Keratinocyte (primary cell): ENCODE results near the gene PRR36. TPM values are rescaled to one million over a fixed set of nuclear protein-coding genes. Genes with fewer than 3 reads are reported as not detected.
A peak's percentile ranks its signal among the peaks of the same experiment; 100 is the strongest.

Experiments used
- DNase-seq: peaks from one replicate; pipeline ENCODE4 v3.0.0-alpha.2; 2011; ENCODE audit warnings: low read depth, missing footprints, low spot score
- FAIRE-seq: peaks from 2 replicates; lab custom pipeline; 2011; peaks lifted over from hg19 to GRCh38; lab: Jason Lieb, UNC
- H2AFZ ChIP-seq: 2 replicates; pipeline ENCODE4 v1.6.0; 2012; ENCODE audit warnings: low read length, control low read depth, inconsistent platforms; ENCODE audit not compliant: control insufficient read depth
- H3K27ac ChIP-seq: 2 replicates; pipeline ENCODE4 v1.5.1; 2011; ENCODE audit warnings: low read length; ENCODE audit not compliant: control insufficient read depth, insufficient read depth
- H3K27me3 ChIP-seq: 3 replicates; pipeline ENCODE4 v1.6.0; 2011; ENCODE audit warnings: low read length; ENCODE audit not compliant: control insufficient read depth, insufficient read depth; ENCODE audit errors: extremely low read depth
- H3K36me3 ChIP-seq, 2 experiments: 2 replicates in 1 of 2; 3 replicates in 1 of 2; pipeline ENCODE4 v1.5.1; 2011; ENCODE audit warnings: low read length in 2 of 2, mild to moderate bottlenecking in 1 of 2; ENCODE audit not compliant: control insufficient read depth in 2 of 2, insufficient read depth in 2 of 2; ENCODE audit errors: extremely low read depth in 1 of 2
- H3K4me1 ChIP-seq: 3 replicates; pipeline ENCODE4 v1.5.1; 2011; ENCODE audit warnings: low read length; ENCODE audit not compliant: control insufficient read depth, insufficient read depth; ENCODE audit errors: extremely low read depth
- H3K4me2 ChIP-seq: 3 replicates; pipeline ENCODE4 v1.6.0; 2011; ENCODE audit warnings: low read depth, low read length; ENCODE audit not compliant: control insufficient read depth, insufficient read depth; ENCODE audit errors: extremely low read depth
- H3K4me3 ChIP-seq, 3 experiments: fragments of 200-600 bp in 1 of 3; sonication (generic) in 1 of 3; 2 replicates in 2 of 3; 3 replicates in 1 of 3; pipeline ENCODE4 v1.5.1; 2011 to 2016; ENCODE audit warnings: low read length in 3 of 3, mild to moderate bottlenecking in 3 of 3, control low read depth in 2 of 3, inconsistent platforms in 1 of 3, low read depth in 1 of 3, mixed read lengths in 1 of 3, mixed run types in 1 of 3, moderate library complexity in 1 of 3; ENCODE audit not compliant: control insufficient read depth in 2 of 3, insufficient read depth in 2 of 3; ENCODE audit errors: extremely low read depth in 1 of 3
- H3K79me2 ChIP-seq: 2 replicates; pipeline ENCODE4 v1.6.0; 2012; ENCODE audit warnings: low read length; ENCODE audit not compliant: control insufficient read depth, insufficient read depth
- H3K9ac ChIP-seq: 3 replicates; pipeline ENCODE4 v1.6.0; 2011; ENCODE audit warnings: low read length; ENCODE audit not compliant: control insufficient read depth, insufficient read depth; ENCODE audit errors: extremely low read depth
- H3K9me1 ChIP-seq: 3 replicates; pipeline ENCODE4 v1.6.0; 2011; ENCODE audit warnings: low read length; ENCODE audit not compliant: control insufficient read depth, insufficient read depth; ENCODE audit errors: extremely low read depth
- H3K9me3 ChIP-seq: 2 replicates; pipeline ENCODE4 v1.5.1; 2012; ENCODE audit warnings: low read depth, low read length; ENCODE audit not compliant: control insufficient read depth
- H4K20me1 ChIP-seq: 3 replicates; pipeline ENCODE4 v1.6.0; 2011; ENCODE audit warnings: low read length; ENCODE audit not compliant: control insufficient read depth, insufficient read depth; ENCODE audit errors: extremely low read depth
- CTCF ChIP-seq, 3 experiments: IDR thresholded peaks in 1 of 3; conservative IDR thresholded peaks in 1 of 3; optimal IDR thresholded peaks in 1 of 3; 2 replicates in 2 of 3; 3 replicates in 1 of 3; pipeline versions ENCODE3 to v1.5.1; 2011; ENCODE audit warnings: low read length in 3 of 3, mild to moderate bottlenecking in 3 of 3, moderate library complexity in 2 of 3, control low read depth in 1 of 3, inconsistent platforms in 1 of 3; ENCODE audit not compliant: insufficient read depth in 2 of 3; ENCODE audit errors: extremely low read depth in 1 of 3
- EZH2 ChIP-seq: IDR thresholded peaks from one replicate; pipeline ENCODE4 v1.6.1; 2012; ENCODE audit warnings: inconsistent platforms, mild to moderate bottlenecking, low read length, moderate library complexity
- dilution Hi-C: fragments of 300-500 bp; cut with MboI; formaldehyde crosslinking; loops from one replicate; pipeline ENCODE4 v1.7.0; 2020; ENCODE audit warnings: low sequenced_read_pairs; ENCODE audit not compliant: extremely low pct_ligation_motif_present
- polyA plus RNA-seq, 5 experiments: library from polyadenylated mRNA; depleted of rRNA in 3 of 5; stranded (reverse) in 3 of 5; stranded (forward) in 1 of 5; unstranded in 1 of 5; fragments of >200 nt; gene quantifications; 1 replicate in 1 of 5; 2 replicates in 3 of 5; 3 replicates in 1 of 5; pipeline versions ENCODE4 v1.2.1 to v1.2.3, GENCODE V29; 2011 to 2012; ENCODE audit warnings: missing spikeins in 2 of 5, low read depth in 1 of 5, low replicate concordance in 1 of 5

The PRR36 gene
- polyA plus RNA-seq, 1 donor (not counting 4 experiments of a cell fraction or from before 2014, with no cell fraction given), result not detected

- Histone ChIP-seq H3K9me1 (no peaks in the 10 kb centered on the region), H3K9ac (peak overlapping the region; percentile 50), H3K4me2 (peak overlapping the region; percentile 85), H3K4me1 (peaks cover 28% of the 10 kb centered on the region), H3K27ac (no peak overlapping the region), H3K4me3 (peak overlapping the region; percentile 55 to 66 (median 64)), H2AFZ (peak overlapping the region; percentile 87), H3K36me3 (no peaks in the 10 kb centered on the region), H3K27me3 (peaks cover 23% of the 10 kb centered on the region), H3K79me2 (no peaks in the 10 kb centered on the region), H4K20me1 (peaks cover 2% of the 10 kb centered on the region), H3K9me3 (no peaks in the 10 kb centered on the region)
- DNase-seq, result no peak
- no peak for FAIRE-seq
- peak in 1 of 3 experiments; percentile 34 for TF ChIP-seq CTCF (optimal IDR thresholded peaks at IDR 0.05 in 1 of 3, IDR thresholded peaks at IDR 0.05 in 1 of 3, conservative IDR thresholded peaks at IDR 0.05 in 1 of 3; ENCODE audit: extremely low read depth in 1 of 3, insufficient read depth in 2 of 3, low read length in 3 of 3)
- TF ChIP-seq EZH2, result no peak
- dilution Hi-C loops, result no loop called here
Observed at GRCh38 chr19:7869453-7869909, 4.7 kb downstream of the PRR36 start.

GRCh38 chr19:7868671-7869452, 5.3 kb downstream of the PRR36 start:
- Histone ChIP-seq H3K9ac (peak overlapping the region; percentile 69), H3K4me2 (peak overlapping the region; percentile 85), H3K4me3 (peak overlapping the region; percentile 55 to 66 (median 64)), H3K9me1 (no peaks in the 10 kb centered on the region), H3K9me3 (no peaks in the 10 kb centered on the region), H2AFZ (peak overlapping the region; percentile 88), H3K79me2 (no peaks in the 10 kb centered on the region), H4K20me1 (peaks cover 2% of the 10 kb centered on the region), H3K4me1 (peaks cover 28% of the 10 kb centered on the region), H3K27me3 (peaks cover 17% of the 10 kb centered on the region), H3K36me3 (no peaks in the 10 kb centered on the region), H3K27ac (peak overlapping the region; percentile 52)
- no peak for DNase-seq
- dilution Hi-C loops, result no loop called here
- TF ChIP-seq EZH2 (no peak), CTCF (optimal IDR thresholded peaks at IDR 0.05 in 1 of 3, IDR thresholded peaks at IDR 0.05 in 1 of 3, conservative IDR thresholded peaks at IDR 0.05 in 1 of 3; ENCODE audit: extremely low read depth in 1 of 3, insufficient read depth in 2 of 3, low read length in 3 of 3) (peak; percentile 46 to 81 (median 72))
- FAIRE-seq, result no peak
